ENCODE results near the gene RPTOR.

RPTOR gene

GRCh38 chr17:80868022-80868609, 323.5 kb downstream of the RPTOR start:
- TF ChIP-seq CTCF (IDR thresholded peaks at IDR 0.05; ENCODE audit: low read depth, low read length) (no peak), EZH2phosphoT487 (IDR thresholded peaks at IDR 0.05; ENCODE audit: low read depth) (no peak)
- Histone ChIP-seq H2AFZ (ENCODE audit: low read depth, low read length) (no peak overlapping the region), H3K79me2 (ENCODE audit: low read length) (no peaks in the 10 kb centered on the region), H3K4me3 (ENCODE audit: low read length) (no peak overlapping the region), H3K4me2 (ENCODE audit: low read length) (no peak overlapping the region), H3K36me3 (replicated peaks; ENCODE audit: low read depth, low read length) (peaks cover 3% of the 10 kb centered on the region), H3K4me1 (ENCODE audit: low read length) (0 out of 2 replicates have a peak, but pooled peaks cover 7% of the 10 kb centered on the region), H3K9ac (ENCODE audit: low read length) (no peak overlapping the region), H3K27me3 (ENCODE audit: low read depth, low read length) (peaks cover 6% of the 10 kb centered on the region; the same call in 1 of the 2 replicates), H3K9me3 (ENCODE audit: insufficient read depth, low read length) (no peaks in the 10 kb centered on the region), H3K27ac (ENCODE audit: low read length) (no peak overlapping the region), H4K20me1 (ENCODE audit: insufficient read depth, low read length) (peaks cover 31% of the 10 kb centered on the region; the same call in 1 of the 2 replicates)

GRCh38 chr17:80869481-80870145, 325.0 kb downstream of the RPTOR start:
- Histone ChIP-seq H3K27me3 (ENCODE audit: low read depth, low read length) (peaks cover 6% of the 10 kb centered on the region; the same call in 1 of the 2 replicates), H3K79me2 (ENCODE audit: low read length) (no peaks in the 10 kb centered on the region), H2AFZ (ENCODE audit: low read depth, low read length) (no peak overlapping the region), H3K9me3 (ENCODE audit: insufficient read depth, low read length) (no peaks in the 10 kb centered on the region), H3K27ac (ENCODE audit: low read length) (no peak overlapping the region), H3K4me2 (ENCODE audit: low read length) (no peak overlapping the region), H3K4me1 (ENCODE audit: low read length) (0 out of 2 replicates have a peak, but pooled peaks cover 7% of the 10 kb centered on the region), H3K36me3 (replicated peaks; ENCODE audit: low read depth, low read length) (peaks cover 4% of the 10 kb centered on the region), H4K20me1 (ENCODE audit: insufficient read depth, low read length) (peaks cover 38% of the 10 kb centered on the region; the same call in 1 of the 2 replicates), H3K4me3 (ENCODE audit: low read length) (no peak overlapping the region), H3K9ac (ENCODE audit: low read length) (no peak overlapping the region)
- TF ChIP-seq CTCF (IDR thresholded peaks at IDR 0.05; ENCODE audit: low read depth, low read length) (no peak), EZH2phosphoT487 (IDR thresholded peaks at IDR 0.05; ENCODE audit: low read depth) (no peak)

- no peak overlapping the region for H2AFZ ChIP-seq (ENCODE audit: low read depth, low read length)
- H3K4me2 ChIP-seq (ENCODE audit: low read length) = no peak overlapping the region
- peaks cover 6% of the 10 kb centered on the region; the same call in 1 of the 2 replicates for H3K27me3 ChIP-seq (ENCODE audit: low read depth, low read length)
- H3K9me3 ChIP-seq (ENCODE audit: insufficient read depth, low read length) = no peaks in the 10 kb centered on the region
- H3K9ac ChIP-seq (ENCODE audit: low read length) = no peak overlapping the region
- TF ChIP-seq EZH2phosphoT487 (IDR thresholded peaks at IDR 0.05; ENCODE audit: low read depth) = no peak
- no peak for TF ChIP-seq CTCF (IDR thresholded peaks at IDR 0.05; ENCODE audit: low read depth, low read length)
- H3K4me3 ChIP-seq (ENCODE audit: low read length) = no peak overlapping the region
- 0 out of 2 replicates have a peak, but pooled peaks cover 7% of the 10 kb centered on the region for H3K4me1 ChIP-seq (ENCODE audit: low read length)
- H4K20me1 ChIP-seq (ENCODE audit: insufficient read depth, low read length) = peaks cover 45% of the 10 kb centered on the region; the same call in 1 of the 2 replicates
- H3K36me3 ChIP-seq (replicated peaks; ENCODE audit: low read depth, low read length) = peaks cover 11% of the 10 kb centered on the region
- H3K27ac ChIP-seq (ENCODE audit: low read length) = no peak overlapping the region
- no peaks in the 10 kb centered on the region for H3K79me2 ChIP-seq (ENCODE audit: low read length)
Observed at GRCh38 chr17:80870401-80870800, 325.8 kb downstream of the RPTOR start.

GRCh38 chr17:80871341-80871740, 326.7 kb downstream of the RPTOR start:
- Histone ChIP-seq H3K4me1 (ENCODE audit: low read length) (peaks cover 6% of the 10 kb centered on the region; the same call in 1 of the 2 replicates), H2AFZ (ENCODE audit: low read depth, low read length) (no peak overlapping the region), H3K27me3 (ENCODE audit: low read depth, low read length) (peaks cover 6% of the 10 kb centered on the region; the same call in 1 of the 2 replicates), H4K20me1 (ENCODE audit: insufficient read depth, low read length) (peaks cover 44% of the 10 kb centered on the region; the same call in 1 of the 2 replicates), H3K79me2 (ENCODE audit: low read length) (no peaks in the 10 kb centered on the region), H3K36me3 (replicated peaks; ENCODE audit: low read depth, low read length) (peaks cover 11% of the 10 kb centered on the region), H3K9me3 (ENCODE audit: insufficient read depth, low read length) (no peaks in the 10 kb centered on the region), H3K4me2 (ENCODE audit: low read length) (no peak overlapping the region), H3K4me3 (ENCODE audit: low read length) (no peak overlapping the region), H3K27ac (ENCODE audit: low read length) (no peak overlapping the region), H3K9ac (ENCODE audit: low read length) (no peak overlapping the region)
- TF ChIP-seq CTCF (IDR thresholded peaks at IDR 0.05; ENCODE audit: low read depth, low read length) = no peak
- TF ChIP-seq EZH2phosphoT487 (IDR thresholded peaks at IDR 0.05; ENCODE audit: low read depth) = no peak
